GM12878 (cell line): Measurements from ENCODE around the gene SMARCAL1. TPM values are rescaled to one million over a fixed set of nuclear protein-coding genes. Genes with fewer than 3 reads are reported as not detected.

Experiments
- CBX5 ChIP-seq: sonication (generic); IDR thresholded peaks from 2 replicates; pipeline ENCODE4 v1.6.1; 2016; ENCODE audit warnings: low read depth, moderate library complexity, mild to moderate bottlenecking, inconsistent platforms
- CREM ChIP-seq: IDR thresholded peaks from 2 replicates; pipeline ENCODE4 v1.6.1; 2014; ENCODE audit warnings: antibody characterized with exemption, low read depth
- EGR1 ChIP-seq, 2 experiments: IDR thresholded peaks; 1 replicate in 1 of 2; 2 replicates in 1 of 2; pipeline ENCODE4 v1.6.1; 2011 to 2012; ENCODE audit warnings: low read depth in 2 of 2, low read length in 2 of 2, borderline replicate concordance in 1 of 2, mild to moderate bottlenecking in 1 of 2, moderate library complexity in 1 of 2
- EZH2 ChIP-seq: IDR thresholded peaks from 2 replicates; pipeline ENCODE4 v1.6.1; 2012; ENCODE audit warnings: low read depth, mild to moderate bottlenecking, control low read depth, inconsistent platforms, low read length, borderline replicate concordance; ENCODE audit not compliant: control insufficient read depth
- GATAD2B ChIP-seq: fragments of 450-650 bp; conservative IDR thresholded peaks from 2 replicates; pipeline ENCODE4 v1.6.1; 2017; ENCODE audit warnings: low read depth, mild to moderate bottlenecking, moderate library complexity
- JUND ChIP-seq: IDR thresholded peaks from 2 replicates; pipeline ENCODE4 v1.6.1; 2012; ENCODE audit warnings: low read depth, mild to moderate bottlenecking, low read length, improper control_type of control experiment, moderate library complexity
- MEF2A ChIP-seq: IDR thresholded peaks from 2 replicates; pipeline ENCODE4 v1.6.1; 2011; ENCODE audit warnings: low read depth, mild to moderate bottlenecking, low read length, moderate library complexity; ENCODE audit not compliant: insufficient read depth
- MEF2B ChIP-seq: fragments of 450-650 bp; IDR thresholded peaks from 2 replicates; pipeline ENCODE4 v1.6.1; 2018; ENCODE audit warnings: mild to moderate bottlenecking, moderate library complexity; ENCODE audit not compliant: partially characterized antibody, poor library complexity, severe bottlenecking
- MTA2 ChIP-seq: fragments of 450-650 bp; IDR thresholded peaks from 2 replicates; pipeline ENCODE4 v1.6.1; 2016; ENCODE audit warnings: low read depth, mild to moderate bottlenecking, moderate library complexity
- MYC ChIP-seq: IDR thresholded peaks from 2 replicates; pipeline ENCODE4 v1.6.1; 2011; ENCODE audit warnings: mild to moderate bottlenecking, low read length, moderate library complexity, inconsistent platforms; ENCODE audit not compliant: insufficient read depth, insufficient replicate concordance, insufficient read length, severe bottlenecking
- POLR2A ChIP-seq: IDR thresholded peaks from 2 replicates; pipeline ENCODE4 v1.6.1; 2011; ENCODE audit warnings: low read depth, mild to moderate bottlenecking, low read length
- RB1 ChIP-seq: fragments of 450-650 bp; formaldehyde crosslinking; IDR thresholded peaks from 2 replicates; pipeline ENCODE4 v1.6.1; 2017; ENCODE audit warnings: mild to moderate bottlenecking, borderline replicate concordance
- SUPT20H ChIP-seq: IDR thresholded peaks from 2 replicates; pipeline ENCODE4 v1.6.1; 2011; ENCODE audit warnings: low read depth, mild to moderate bottlenecking, low read length, moderate library complexity, borderline replicate concordance; ENCODE audit not compliant: control insufficient read depth
- SUZ12 ChIP-seq: fragments of 200-600 bp; sonication (generic); IDR thresholded peaks from one replicate; pipeline ENCODE4 v1.6.1; 2018; ENCODE audit warnings: antibody characterized with exemption, mild to moderate bottlenecking; ENCODE audit not compliant: unreplicated experiment
- TAF1 ChIP-seq: IDR thresholded peaks from 2 replicates; pipeline ENCODE4 v1.6.1; 2011; ENCODE audit warnings: mild to moderate bottlenecking, low read depth, low read length, borderline replicate concordance
- TCF7 ChIP-seq: IDR thresholded peaks from 2 replicates; pipeline ENCODE4 v1.6.1; 2014; ENCODE audit warnings: antibody characterized with exemption, borderline replicate concordance
- ZBED1 ChIP-seq: IDR thresholded peaks from 2 replicates; pipeline ENCODE4 v1.6.1; 2016; ENCODE audit warnings: borderline replicate concordance
- ZNF217 ChIP-seq: fragments of 450-650 bp; IDR thresholded peaks from 2 replicates; pipeline ENCODE4 v1.6.1; 2017; ENCODE audit warnings: antibody characterized with exemption, mild to moderate bottlenecking
- ZNF622 ChIP-seq: fragments of 450-650 bp; IDR thresholded peaks from 2 replicates; pipeline ENCODE4 v1.6.1; 2017; ENCODE audit warnings: mild to moderate bottlenecking, inconsistent platforms
- ZSCAN29 ChIP-seq: fragments of 450-650 bp; IDR thresholded peaks from 2 replicates; pipeline ENCODE4 v1.6.1; 2017; ENCODE audit warnings: mild to moderate bottlenecking, moderate library complexity
- ZZZ3 ChIP-seq: IDR thresholded peaks from 2 replicates; pipeline ENCODE4 v1.6.1; 2011; ENCODE audit warnings: low read depth; ENCODE audit not compliant: control insufficient read depth, insufficient read length
- polyA plus RNA-seq, 11 experiments: library from polyadenylated mRNA; depleted of rRNA in 4 of 11; unstranded in 6 of 11; stranded (reverse) in 5 of 11; fragments of >200 nt; fragmentation: Nextera tagmentation in 4 of 11; fragmentation: Illumina TruSeq in 1 of 11; extraction: Ambion mirVana in 4 of 11; extraction: Trizol in 1 of 11; gene quantifications; 1 replicate in 1 of 11; 2 replicates in 10 of 11; pipeline versions ENCODE4 v1.2.1 to v1.2.3, GENCODE V29; 2011 to 2016; ENCODE audit warnings: inconsistent platforms in 2 of 11, missing spikeins in 2 of 11, low read depth in 1 of 11
- total RNA-seq, 4 experiments: library from RNA; depleted of rRNA in 3 of 4; stranded (reverse); fragments of >200 nt in 3 of 4; fragmentation: Illumina TruSeq in 1 of 4; extraction: Trizol in 1 of 4; gene quantifications; 2 replicates each; pipeline versions ENCODE4 v1.2.1 to v1.2.3, GENCODE V29; 2013 to 2021
- TF ChIP-seq, protein P1 (sequence below): IDR thresholded peaks from 2 replicates; pipeline ENCODE4 v1.6.1; 2012; ENCODE audit warnings: improper control_type of control experiment, low read depth, low read length; ENCODE audit not compliant: insufficient replicate concordance
- TF ChIP-seq, protein P2 (sequence below): fragments of 450-650 bp; IDR thresholded peaks from 2 replicates; pipeline ENCODE4 v1.6.1; 2016; ENCODE audit warnings: mild to moderate bottlenecking

The SMARCAL1 gene
- total and polyA plus RNA-seq, 10 of the 15 experiments (the other 5 are each of a cell fraction or from before 2014, with no cell fraction given) = 10.8 to 32.9 (median 21.8) TPM

GRCh38 chr2:216412022-216412999 is at the start of gene SMARCAL1 (continued):
- TF ChIP-seq, protein P1, sequence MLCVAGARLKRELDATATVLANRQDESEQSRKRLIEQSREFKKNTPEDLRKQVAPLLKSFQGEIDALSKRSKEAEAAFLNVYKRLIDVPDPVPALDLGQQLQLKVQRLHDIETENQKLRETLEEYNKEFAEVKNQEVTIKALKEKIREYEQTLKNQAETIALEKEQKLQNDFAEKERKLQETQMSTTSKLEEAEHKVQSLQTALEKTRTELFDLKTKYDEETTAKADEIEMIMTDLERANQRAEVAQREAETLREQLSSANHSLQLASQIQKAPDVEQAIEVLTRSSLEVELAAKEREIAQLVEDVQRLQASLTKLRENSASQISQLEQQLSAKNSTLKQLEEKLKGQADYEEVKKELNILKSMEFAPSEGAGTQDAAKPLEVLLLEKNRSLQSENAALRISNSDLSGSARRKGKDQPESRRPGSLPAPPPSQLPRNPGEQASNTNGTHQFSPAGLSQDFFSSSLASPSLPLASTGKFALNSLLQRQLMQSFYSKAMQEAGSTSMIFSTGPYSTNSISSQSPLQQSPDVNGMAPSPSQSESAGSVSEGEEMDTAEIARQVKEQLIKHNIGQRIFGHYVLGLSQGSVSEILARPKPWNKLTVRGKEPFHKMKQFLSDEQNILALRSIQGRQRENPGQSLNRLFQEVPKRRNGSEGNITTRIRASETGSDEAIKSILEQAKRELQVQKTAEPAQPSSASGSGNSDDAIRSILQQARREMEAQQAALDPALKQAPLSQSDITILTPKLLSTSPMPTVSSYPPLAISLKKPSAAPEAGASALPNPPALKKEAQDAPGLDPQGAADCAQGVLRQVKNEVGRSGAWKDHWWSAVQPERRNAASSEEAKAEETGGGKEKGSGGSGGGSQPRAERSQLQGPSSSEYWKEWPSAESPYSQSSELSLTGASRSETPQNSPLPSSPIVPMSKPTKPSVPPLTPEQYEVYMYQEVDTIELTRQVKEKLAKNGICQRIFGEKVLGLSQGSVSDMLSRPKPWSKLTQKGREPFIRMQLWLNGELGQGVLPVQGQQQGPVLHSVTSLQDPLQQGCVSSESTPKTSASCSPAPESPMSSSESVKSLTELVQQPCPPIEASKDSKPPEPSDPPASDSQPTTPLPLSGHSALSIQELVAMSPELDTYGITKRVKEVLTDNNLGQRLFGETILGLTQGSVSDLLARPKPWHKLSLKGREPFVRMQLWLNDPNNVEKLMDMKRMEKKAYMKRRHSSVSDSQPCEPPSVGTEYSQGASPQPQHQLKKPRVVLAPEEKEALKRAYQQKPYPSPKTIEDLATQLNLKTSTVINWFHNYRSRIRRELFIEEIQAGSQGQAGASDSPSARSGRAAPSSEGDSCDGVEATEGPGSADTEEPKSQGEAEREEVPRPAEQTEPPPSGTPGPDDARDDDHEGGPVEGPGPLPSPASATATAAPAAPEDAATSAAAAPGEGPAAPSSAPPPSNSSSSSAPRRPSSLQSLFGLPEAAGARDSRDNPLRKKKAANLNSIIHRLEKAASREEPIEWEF = no peak
- TF ChIP-seq MEF2A = no peak
- no peak for TF ChIP-seq TCF7
- no peak for TF ChIP-seq ZNF217
- no peak for TF ChIP-seq SUZ12
- no peak for TF ChIP-seq ZNF622
- no peak for TF ChIP-seq EZH2
- peak; percentile 93; the same call in 1 of the 2 replicates for TF ChIP-seq GATAD2B
- TF ChIP-seq ZBED1 = no peak
- peak in 1 of 2 experiments; percentile 14; a peak in 1 of 3 replicates for TF ChIP-seq EGR1 (IDR thresholded peaks at IDR 0.05; ENCODE audit: borderline replicate concordance in 1 of 2, low read depth in 2 of 2, low read length in 2 of 2)
- no peak for TF ChIP-seq MEF2B
- TF ChIP-seq, protein P2, sequence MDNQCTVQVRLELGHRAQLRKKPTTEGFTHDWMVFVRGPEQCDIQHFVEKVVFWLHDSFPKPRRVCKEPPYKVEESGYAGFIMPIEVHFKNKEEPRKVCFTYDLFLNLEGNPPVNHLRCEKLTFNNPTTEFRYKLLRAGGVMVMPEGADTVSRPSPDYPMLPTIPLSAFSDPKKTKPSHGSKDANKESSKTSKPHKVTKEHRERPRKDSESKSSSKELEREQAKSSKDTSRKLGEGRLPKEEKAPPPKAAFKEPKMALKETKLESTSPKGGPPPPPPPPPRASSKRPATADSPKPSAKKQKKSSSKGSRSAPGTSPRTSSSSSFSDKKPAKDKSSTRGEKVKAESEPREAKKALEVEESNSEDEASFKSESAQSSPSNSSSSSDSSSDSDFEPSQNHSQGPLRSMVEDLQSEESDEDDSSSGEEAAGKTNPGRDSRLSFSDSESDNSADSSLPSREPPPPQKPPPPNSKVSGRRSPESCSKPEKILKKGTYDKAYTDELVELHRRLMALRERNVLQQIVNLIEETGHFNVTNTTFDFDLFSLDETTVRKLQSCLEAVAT = peak; percentile 82; the same call in 1 of the 2 replicates
- no peak for TF ChIP-seq SUPT20H
- TF ChIP-seq TAF1 = peak; percentile 43; the same call in 1 of the 2 replicates
- TF ChIP-seq MTA2 = no peak
- no peak for TF ChIP-seq MYC
- no peak for TF ChIP-seq CBX5
- no peak for TF ChIP-seq ZZZ3
- no peak; the same call in none of the 2 replicates for TF ChIP-seq RB1
- TF ChIP-seq JUND = peak; percentile 94
- TF ChIP-seq ZSCAN29 = no peak
- peak; percentile 89 for TF ChIP-seq POLR2A
- peak; percentile 97 for TF ChIP-seq CREM
